CD14-positive monocyte (primary cell): Measurements from ENCODE around the gene APOL4. TPM values are rescaled to one million over a fixed set of nuclear protein-coding genes. Genes with fewer than 3 reads are reported as not detected.
A peak's percentile ranks its signal among the peaks of the same experiment; 100 is the strongest.

ENCODE experiments used
- DNase-seq, 3 donors: peaks; one replicate each; pipeline ENCODE4 v3.0.0-alpha.2; 2011 to 2022
- H2AFZ ChIP-seq: 2 replicates; pipeline ENCODE4 v1.6.0; 2012; ENCODE audit warnings: mild to moderate bottlenecking, low read depth, low read length, inconsistent platforms; ENCODE audit not compliant: insufficient read depth, poor library complexity, severe bottlenecking
- H3K27ac ChIP-seq, 2 donors: 1 replicate in 1 of 2; 2 replicates in 1 of 2; pipeline ENCODE4 v1.5.1; 2012 to 2013; ENCODE audit warnings: low read length in 2 of 2, control low read depth in 1 of 2, inconsistent platforms in 1 of 2, low read depth in 1 of 2, mild to moderate bottlenecking in 1 of 2
- H3K27me3 ChIP-seq, 2 donors: one replicate each; pipeline versions ENCODE4 v1.6.0 to v1.6.1; 2011 to 2013; ENCODE audit warnings: low read length in 2 of 2; ENCODE audit not compliant: control insufficient read depth in 2 of 2, insufficient read depth in 2 of 2
- H3K36me3 ChIP-seq, 2 donors: replicated peaks in 1 of 2; 1 replicate in 1 of 2; 2 replicates in 1 of 2; pipeline versions ENCODE4 v1.5.1 to v1.6.1; 2012 to 2013; ENCODE audit warnings: low read length in 2 of 2, control low read depth in 1 of 2, inconsistent platforms in 1 of 2, mild to moderate bottlenecking in 1 of 2; ENCODE audit not compliant: insufficient read depth in 2 of 2, control insufficient read depth in 1 of 2
- H3K4me1 ChIP-seq, 2 donors: 1 replicate in 1 of 2; 2 replicates in 1 of 2; pipeline versions ENCODE4 v1.5.1 to v1.6.1; 2012 to 2013; ENCODE audit warnings: low read length in 2 of 2, control low read depth in 1 of 2, inconsistent platforms in 1 of 2, mild to moderate bottlenecking in 1 of 2, moderate library complexity in 1 of 2; ENCODE audit not compliant: insufficient read depth in 2 of 2, control insufficient read depth in 1 of 2
- H3K4me2 ChIP-seq: replicated peaks from 2 replicates; pipeline ENCODE3; 2012; ENCODE audit warnings: low read length, moderate library complexity, mild to moderate bottlenecking; ENCODE audit not compliant: poor library complexity, severe bottlenecking; ENCODE audit errors: extremely low read depth
- H3K4me3 ChIP-seq, 3 experiments: fragments of 200-600 bp in 1 of 3; sonication (generic) in 1 of 3; replicated peaks in 1 of 3; 1 replicate in 2 of 3; 2 replicates in 1 of 3; pipeline ENCODE4 v1.5.1; 2011 to 2013; ENCODE audit warnings: low read length in 3 of 3, mild to moderate bottlenecking in 3 of 3, control low read depth in 2 of 3, low read depth in 2 of 3, inconsistent platforms in 1 of 3, moderate library complexity in 1 of 3
- H3K79me2 ChIP-seq: 2 replicates; pipeline ENCODE4 v1.6.0; 2012; ENCODE audit warnings: mild to moderate bottlenecking, control low read depth, inconsistent platforms, low read length, moderate library complexity; ENCODE audit not compliant: insufficient read depth
- H3K9ac ChIP-seq: 2 replicates; pipeline ENCODE4 v1.6.0; 2017; ENCODE audit warnings: low read length, mild to moderate bottlenecking; ENCODE audit not compliant: insufficient read depth, poor library complexity, severe bottlenecking
- H3K9me3 ChIP-seq, 2 donors: replicated peaks in 1 of 2; 1 replicate in 1 of 2; 2 replicates in 1 of 2; pipeline versions ENCODE4 v1.5.1 to v1.6.1; 2012 to 2013; ENCODE audit warnings: low read length in 2 of 2, control low read depth in 1 of 2; ENCODE audit not compliant: control insufficient read depth in 1 of 2, insufficient read depth in 1 of 2
- H4K20me1 ChIP-seq: 2 replicates; pipeline ENCODE4 v1.6.0; 2012; ENCODE audit warnings: mild to moderate bottlenecking, low read length, control low read depth, moderate library complexity; ENCODE audit not compliant: insufficient read depth
- H3K27ac Mint-ChIP-seq, 7 donors: one replicate each; pipeline ENCODE4 v1.8.0; 2020; ENCODE audit warnings: mild to moderate bottlenecking in 7 of 7, mixed read lengths in 7 of 7, moderate library complexity in 6 of 7, inconsistent platforms in 2 of 7
- H3K27me3 Mint-ChIP-seq, 3 donors: one replicate each; pipeline ENCODE4 v1.8.0; 2021 to 2022; ENCODE audit warnings: low read depth in 3 of 3, mild to moderate bottlenecking in 3 of 3, mixed read lengths in 3 of 3, moderate library complexity in 3 of 3, inconsistent platforms in 1 of 3
- H3K36me3 Mint-ChIP-seq, 2 donors: one replicate each; pipeline ENCODE4 v1.8.0; 2020; ENCODE audit warnings: mixed read lengths in 2 of 2, inconsistent platforms in 1 of 2, mild to moderate bottlenecking in 1 of 2
- H3K4me1 Mint-ChIP-seq: one replicate; pipeline ENCODE4 v1.8.0; 2020; ENCODE audit warnings: mild to moderate bottlenecking, mixed read lengths
- H3K4me3 Mint-ChIP-seq, 2 donors: one replicate each; pipeline ENCODE4 v1.8.0; 2020; ENCODE audit warnings: mild to moderate bottlenecking in 2 of 2, mixed read lengths in 2 of 2, moderate library complexity in 1 of 2
- H3K9me3 Mint-ChIP-seq, 7 donors: one replicate each; pipeline ENCODE4 v1.8.0; 2020 to 2022; ENCODE audit warnings: mixed read lengths in 7 of 7, mild to moderate bottlenecking in 6 of 7, moderate library complexity in 6 of 7, inconsistent platforms in 2 of 7
- WGBS: methylation state at CpG from one replicate; pipeline ENCODE4 v1.1.5; 2013; ENCODE audit warnings: missing lambda C conversion rate; ENCODE audit not compliant: insufficient coverage; 5-methylcytosine and 5-hydroxymethylcytosine counted together
- intact Hi-C, 2 donors: fragments of 100-400 bp; cut with micrococcal nuclease; formaldehyde crosslinking; loops; one replicate each; pipeline versions ENCODE4 v1.15.0 to v1.15.1; 2023
- polyA plus RNA-seq, 3 donors: library from polyadenylated mRNA; depleted of rRNA in 1 of 3; unstranded in 2 of 3; stranded (reverse) in 1 of 3; fragments of 300-500 nt in 2 of 3; fragments of >200 nt in 1 of 3; fragmentation: Illumina TruSeq in 2 of 3; gene quantifications; 1 replicate in 2 of 3; 2 replicates in 1 of 3; pipeline ENCODE4 v1.2.3, GENCODE V29; 2012 to 2021
- TF ChIP-seq, protein P1 (sequence below): fragments of 200-600 bp; IDR thresholded peaks from one replicate; pipeline ENCODE4 v1.8.0; 2022; ENCODE audit warnings: antibody characterized with exemption, mild to moderate bottlenecking

Gene APOL4
- polyA plus RNA-seq, 3 donors: 0.51 to 1.4 (median 0.71) TPM

DNA sequence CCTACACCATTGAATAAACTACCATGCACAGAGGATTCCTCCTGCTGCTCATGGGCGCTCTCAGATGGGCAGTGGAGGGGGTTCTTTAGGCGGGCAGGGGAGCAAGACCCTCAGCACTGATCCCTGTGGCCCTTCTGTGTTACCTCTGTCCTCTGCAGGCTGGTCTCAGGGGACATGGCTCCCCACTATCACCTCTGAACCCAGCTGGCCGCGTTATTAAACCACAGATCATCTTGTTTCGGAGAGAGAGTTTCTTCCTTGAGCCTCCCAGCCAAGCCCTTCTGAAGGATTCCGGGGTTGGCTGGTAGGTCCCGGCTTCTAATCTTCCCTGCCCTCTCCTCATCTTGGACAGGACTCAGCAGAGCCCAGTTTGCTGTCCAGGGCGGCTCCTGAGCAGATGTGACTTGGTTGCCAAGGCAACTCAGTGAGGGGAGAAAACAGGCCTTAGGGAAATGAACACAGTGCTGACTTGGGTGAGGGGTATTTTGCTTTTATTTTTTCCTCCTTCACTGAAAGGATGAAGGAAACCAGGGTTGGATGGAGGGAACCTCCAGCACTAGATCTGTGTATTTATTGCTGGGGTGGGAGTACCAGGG is 54.3 kb downstream of the APOL4 start:
- Histone ChIP-seq H3K4me2 (no peak overlapping the region), H3K27me3 (no peaks in the 10 kb centered on the region), H2AFZ (no peak overlapping the region), H3K4me1 (peaks cover 29 to 35% of the 10 kb centered on the region in 2 donors), H3K79me2 (peaks cover 24% of the 10 kb centered on the region), H3K27ac (no peak overlapping the region), H4K20me1 (peaks cover 75% of the 10 kb centered on the region), H3K9ac (no peak overlapping the region), H3K9me3 (no peaks in the 10 kb centered on the region), H3K4me3 (no peak overlapping the region), H3K36me3 (peaks cover 53 to 90% of the 10 kb centered on the region in 2 donors)
- intact Hi-C loops: no loop called here
- TF ChIP-seq, protein P1, sequence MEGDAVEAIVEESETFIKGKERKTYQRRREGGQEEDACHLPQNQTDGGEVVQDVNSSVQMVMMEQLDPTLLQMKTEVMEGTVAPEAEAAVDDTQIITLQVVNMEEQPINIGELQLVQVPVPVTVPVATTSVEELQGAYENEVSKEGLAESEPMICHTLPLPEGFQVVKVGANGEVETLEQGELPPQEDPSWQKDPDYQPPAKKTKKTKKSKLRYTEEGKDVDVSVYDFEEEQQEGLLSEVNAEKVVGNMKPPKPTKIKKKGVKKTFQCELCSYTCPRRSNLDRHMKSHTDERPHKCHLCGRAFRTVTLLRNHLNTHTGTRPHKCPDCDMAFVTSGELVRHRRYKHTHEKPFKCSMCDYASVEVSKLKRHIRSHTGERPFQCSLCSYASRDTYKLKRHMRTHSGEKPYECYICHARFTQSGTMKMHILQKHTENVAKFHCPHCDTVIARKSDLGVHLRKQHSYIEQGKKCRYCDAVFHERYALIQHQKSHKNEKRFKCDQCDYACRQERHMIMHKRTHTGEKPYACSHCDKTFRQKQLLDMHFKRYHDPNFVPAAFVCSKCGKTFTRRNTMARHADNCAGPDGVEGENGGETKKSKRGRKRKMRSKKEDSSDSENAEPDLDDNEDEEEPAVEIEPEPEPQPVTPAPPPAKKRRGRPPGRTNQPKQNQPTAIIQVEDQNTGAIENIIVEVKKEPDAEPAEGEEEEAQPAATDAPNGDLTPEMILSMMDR: no peak
- WGBS: 87% methylated on average over 3 of the region's 8 CpGs
- peaks cover 91 to 94% of the 10 kb centered on the region in 2 donors for H3K36me3 Mint-ChIP-seq
- H3K4me1 Mint-ChIP-seq: peaks cover 52% of the 10 kb centered on the region
- H3K4me3 Mint-ChIP-seq: no peak overlapping the region
- peaks cover 0 to 4% (median 1%) of the 10 kb centered on the region in 7 donors for H3K9me3 Mint-ChIP-seq
- DNase-seq: no peak
- H3K27ac Mint-ChIP-seq: peak overlapping the region in 3 of 7 donors; percentile 24 to 65 (median 30)
- peaks cover 0 to 1% (median 0%) of the 10 kb centered on the region in 3 donors for H3K27me3 Mint-ChIP-seq

DNA sequence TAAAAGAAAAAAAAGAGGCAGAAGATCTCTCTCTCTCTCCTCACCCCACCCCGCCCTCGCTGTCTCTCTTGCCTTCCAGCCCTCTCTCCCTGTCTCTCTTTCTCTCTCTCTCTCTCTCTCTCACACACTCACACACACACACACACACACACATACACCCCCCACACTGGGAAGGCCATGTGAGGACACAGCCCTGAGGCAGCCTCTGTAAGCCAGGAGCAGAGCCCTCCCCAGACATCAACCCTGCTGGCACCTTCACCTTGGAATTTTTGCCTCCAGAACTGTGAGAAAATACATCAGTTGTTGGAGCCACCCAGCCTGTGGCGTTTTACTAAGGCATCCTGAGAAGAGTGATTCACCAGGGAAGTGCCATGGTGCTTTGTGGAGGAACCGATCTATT is 55.7 kb downstream of the APOL4 start:
- H3K4me1 Mint-ChIP-seq: peaks cover 38% of the 10 kb centered on the region
- no peak overlapping the region for H3K9ac ChIP-seq

More for the DNA sequence above, 55.7 kb downstream of the APOL4 start:
- H3K36me3 Mint-ChIP-seq: peaks cover 91 to 93% of the 10 kb centered on the region in 2 donors
- WGBS: 100% methylated on average over 2 of the region's 4 CpGs
- Histone ChIP-seq H2AFZ (no peak overlapping the region), H3K27me3 (no peaks in the 10 kb centered on the region), H3K4me3 (no peak overlapping the region), H3K27ac (no peak overlapping the region), H3K4me1 (peaks cover 23% of the 10 kb centered on the region in 2 donors), H3K4me2 (no peak overlapping the region), H3K36me3 (peaks cover 67 to 93% of the 10 kb centered on the region in 2 donors), H4K20me1 (peaks cover 75% of the 10 kb centered on the region), H3K79me2 (peaks cover 11% of the 10 kb centered on the region), H3K9me3 (no peaks in the 10 kb centered on the region)
- peak overlapping the region in 3 of 7 donors; percentile 31 to 71 (median 65) for H3K27ac Mint-ChIP-seq
- TF ChIP-seq, protein P1: no peak
- intact Hi-C loops: loop anchor here in 1 of 2 donors (1.0 kb wide), 1 partner anchor 34 kb away; no protein-coding TSS in a partner anchor
- H3K4me3 Mint-ChIP-seq: no peak overlapping the region
- H3K9me3 Mint-ChIP-seq: peaks cover 0 to 2% (median 0%) of the 10 kb centered on the region in 7 donors
- H3K27me3 Mint-ChIP-seq: peaks cover 0 to 1% (median 0%) of the 10 kb centered on the region in 3 donors
- no peak for DNase-seq
